ENCODE data around the gene ZBTB17.

DNA sequence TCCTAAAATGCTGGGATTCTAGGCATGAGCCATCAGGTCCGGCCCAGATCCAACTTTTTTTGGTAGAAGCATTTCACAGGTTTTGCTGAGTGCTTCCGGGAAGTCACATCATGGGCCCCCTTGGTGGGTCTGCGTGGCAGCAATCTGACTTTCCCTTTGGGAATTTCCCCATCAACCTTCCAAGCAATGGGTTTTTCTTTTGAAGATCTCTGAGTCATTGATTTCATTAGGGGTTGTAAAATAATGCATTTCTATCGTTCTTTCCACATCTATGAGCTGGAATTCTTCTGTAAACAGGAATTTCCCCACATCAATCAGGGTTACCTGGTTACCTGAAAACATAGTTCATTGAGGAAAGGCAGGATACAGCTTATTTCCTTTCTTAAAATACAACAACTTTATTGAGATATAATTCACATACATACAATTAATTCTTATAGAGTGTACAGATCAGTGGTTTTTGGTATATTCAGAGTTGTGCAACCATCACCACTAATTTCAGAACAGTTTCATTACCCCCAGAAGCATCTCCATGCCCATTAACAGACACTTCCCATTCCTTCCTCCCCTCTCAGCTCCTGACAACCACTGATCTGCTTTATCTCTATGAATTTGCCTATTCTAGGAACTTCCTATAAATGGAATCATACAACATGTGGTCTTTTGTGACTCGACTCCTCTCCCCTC, 9.9 kb upstream of the ZBTB17 start:
- TF ChIP-seq POLR2A (IDR thresholded peaks at IDR 0.05; ENCODE audit: low read depth, low read length) = no peak
- TF ChIP-seq POLR2AphosphoS5 (IDR thresholded peaks at IDR 0.05; ENCODE audit: low read depth, low read length) = no peak
- no peak for TF ChIP-seq TAF1 (IDR thresholded peaks at IDR 0.05; ENCODE audit: borderline replicate concordance, low read depth, low read length)
